Kidney epithelial cell (primary cell): ENCODE data around the gene KRT73. TPM values are rescaled to one million over a fixed set of nuclear protein-coding genes. Genes with fewer than 3 reads are reported as not detected.

Experiments
- DNase-seq: peaks from one replicate; pipeline ENCODE4 v3.0.0-alpha.2; 2010; ENCODE audit warnings: low read depth
- H3K27me3 ChIP-seq: 2 replicates; pipeline ENCODE4 v1.6.0; 2011; ENCODE audit warnings: low read length; ENCODE audit not compliant: control insufficient read depth, insufficient read depth
- H3K36me3 ChIP-seq: 2 replicates; pipeline ENCODE4 v1.5.1; 2011; ENCODE audit warnings: low read length; ENCODE audit not compliant: control insufficient read depth, insufficient read depth
- H3K4me3 ChIP-seq: 2 replicates; pipeline ENCODE4 v1.5.1; 2011; ENCODE audit warnings: low read depth, mild to moderate bottlenecking, control low read depth, low read length
- CTCF ChIP-seq: IDR thresholded peaks from 2 replicates; pipeline ENCODE4 v1.5.1; 2011; ENCODE audit warnings: mild to moderate bottlenecking, moderate library complexity, low read length, control low read depth, inconsistent platforms; ENCODE audit not compliant: insufficient read depth, poor library complexity, severe bottlenecking
- total RNA-seq: library from RNA; depleted of rRNA; stranded (reverse); fragments of >200 nt; gene quantifications from 2 replicates; pipeline ENCODE4 v1.2.3, GENCODE V29; 2015

KRT73 gene
- total RNA-seq, 1 donor from 2014 or later: not detected

- no peak for DNase-seq
- H3K36me3 ChIP-seq: no peaks in the 10 kb centered on the region
- H3K27me3 ChIP-seq: no peaks in the 10 kb centered on the region
- H3K4me3 ChIP-seq: no peak overlapping the region
- TF ChIP-seq CTCF: no peak
Observed at GRCh38 chr12:52645120-52645761, 26.9 kb upstream of the KRT73 start.

- no peak for TF ChIP-seq CTCF
- Histone ChIP-seq H3K27me3 (no peaks in the 10 kb centered on the region), H3K36me3 (no peaks in the 10 kb centered on the region), H3K4me3 (no peak overlapping the region)
- DNase-seq: no peak
Observed at GRCh38 chr12:52644078-52644415, 25.7 kb upstream of the KRT73 start.

- TF ChIP-seq CTCF: no peak
- no peaks in the 10 kb centered on the region for H3K27me3 ChIP-seq
- H3K36me3 ChIP-seq: no peaks in the 10 kb centered on the region
Observed at GRCh38 chr12:52643233-52644077, 25.1 kb upstream of the KRT73 start.

GRCh38 chr12:52641468-52641867, 23.1 kb upstream of the KRT73 start:
- Histone ChIP-seq H3K27me3 (no peaks in the 10 kb centered on the region), H3K36me3 (no peaks in the 10 kb centered on the region), H3K4me3 (no peak overlapping the region)
- no peak for TF ChIP-seq CTCF
- DNase-seq: no peak

More at GRCh38 chr12:52643233-52644077, 25.1 kb upstream of the KRT73 start:
- no peak overlapping the region for H3K4me3 ChIP-seq
- DNase-seq: no peak

GRCh38 chr12:52637299-52637698, 18.9 kb upstream of the KRT73 start:
- H3K27me3 ChIP-seq: no peaks in the 10 kb centered on the region
- H3K36me3 ChIP-seq: no peaks in the 10 kb centered on the region
- DNase-seq: no peak
- H3K4me3 ChIP-seq: no peak overlapping the region
- TF ChIP-seq CTCF: no peak
